Measurements from ENCODE around the gene KLHL6.

Gene KLHL6

GRCh38 chr3:183491923-183492848 is 63.3 kb downstream of the KLHL6 start:
- no peak for DNase-seq (ENCODE audit: extremely low read depth, low read depth)
- H3K4me3 ChIP-seq (replicated peaks; ENCODE audit: low read depth, low read length), result no peak overlapping the region
- TF ChIP-seq CTCF (IDR thresholded peaks at IDR 0.05; ENCODE audit: low read depth, low read length, missing control alignments), result no peak

GRCh38 chr3:183491109-183491922 is 64.2 kb downstream of the KLHL6 start:
- TF ChIP-seq CTCF (IDR thresholded peaks at IDR 0.05; ENCODE audit: low read depth, low read length, missing control alignments), result no peak
- DNase-seq (ENCODE audit: extremely low read depth, low read depth), result no peak

GRCh38 chr3:183490653-183491052 is 64.9 kb downstream of the KLHL6 start:
- no peak for TF ChIP-seq CTCF (IDR thresholded peaks at IDR 0.05; ENCODE audit: low read depth, low read length, missing control alignments)
- H3K4me3 ChIP-seq (replicated peaks; ENCODE audit: low read depth, low read length), result no peak overlapping the region
- DNase-seq (ENCODE audit: extremely low read depth, low read depth), result no peak

More at GRCh38 chr3:183491109-183491922, 64.2 kb downstream of the KLHL6 start:
- no peak overlapping the region for H3K4me3 ChIP-seq (replicated peaks; ENCODE audit: low read depth, low read length)

- DNase-seq (ENCODE audit: extremely low read depth, low read depth), result no peak
- TF ChIP-seq CTCF (IDR thresholded peaks at IDR 0.05; ENCODE audit: low read depth, low read length, missing control alignments), result no peak
- no peak overlapping the region for H3K4me3 ChIP-seq (replicated peaks; ENCODE audit: low read depth, low read length)
These were observed 65.3 kb downstream of the KLHL6 start for GRCh38 chr3:183490211-183490601.

- DNase-seq (ENCODE audit: extremely low read depth, low read depth), result no peak
- H3K4me3 ChIP-seq (replicated peaks; ENCODE audit: low read depth, low read length), result no peak overlapping the region
- no peak for TF ChIP-seq CTCF (IDR thresholded peaks at IDR 0.05; ENCODE audit: low read depth, low read length, missing control alignments)
These were observed 65.9 kb downstream of the KLHL6 start for GRCh38 chr3:183489455-183490210.

- no peak for TF ChIP-seq CTCF (IDR thresholded peaks at IDR 0.05; ENCODE audit: low read depth, low read length, missing control alignments)
- DNase-seq (ENCODE audit: extremely low read depth, low read depth), result no peak
- H3K4me3 ChIP-seq (replicated peaks; ENCODE audit: low read depth, low read length), result no peak overlapping the region
These were observed 67.2 kb downstream of the KLHL6 start for GRCh38 chr3:183488343-183488742.
